Right ventricle myocardium inferior (tissue), 1 donor: ENCODE measurements around the gene BCL2. TPM values are rescaled to one million over a fixed set of nuclear protein-coding genes. Genes with fewer than 3 reads are reported as not detected.
"Not testable (repeated sequence)": the region's sequence is repeated elsewhere in the genome, so short reads cannot be mapped to it uniquely, and the experiment has no call there.

Experiments
- ATAC-seq: fragments of 200-7000 bp; cut with Tn5 transposase; one replicate; pipeline ENCODE4 v1.9.1; 2020; ENCODE audit warnings: mild to moderate bottlenecking, moderate library complexity
- DNase-seq: peaks from one replicate; pipeline ENCODE4 v3.0.0; 2021; ENCODE audit errors: missing footprints
- intact Hi-C: fragments of 100-400 bp; cut with DNase I; formaldehyde crosslinking; loops from one replicate; pipeline ENCODE4 v1.11.0; 2022
- long read RNA-seq: library from polyadenylated mRNA; unstranded; transcript quantifications from one replicate; pipeline ENCODE4 v2.0.0, GENCODE V29; 2021
- total RNA-seq: library from RNA; stranded (reverse); fragmentation: NEBNext Ultra II Directional; extraction: Animal tissue kit (Norgen Biotek cat#: 25700); gene quantifications from one replicate; pipeline ENCODE4 v1.2.1, GENCODE V29; 2021
- donor health status: DM: no; HTN: yes; CAD: no; lungs with severe emphysema.

The BCL2 gene
- total RNA-seq = 7.4 TPM
- long read RNA-seq, partial matches to known transcripts = 1 of 2 reads
- long read RNA-seq, other reads (novel, unspliced or antisense) = 1 of 2 reads

- intact Hi-C loops = loop anchor here (5.0 kb wide), 2 partner anchors 37 to 57 kb away; no protein-coding TSS in a partner anchor
- ATAC-seq = peak; percentile 38
- peak; percentile 70 for DNase-seq
Observed at GRCh38 chr18:63319383-63320122, at the start of gene BCL2. Gene BCL2 (minus strand): TSS chr18:63319769.

- intact Hi-C loops = loop anchor here (5.0 kb wide), 1 partner anchor 34 kb away; no protein-coding TSS in a partner anchor
- no peak for DNase-seq
Observed at GRCh38 chr18:63368611-63369010, 49.0 kb upstream of the BCL2 start.

GRCh38 chr18:63367053-63367953 lies 47.7 kb upstream of the BCL2 start, which contains the start of gene KDSR:
Gene KDSR (minus strand): TSS chr18:63367206. CDS start chr18:63367118, 88 bp downstream.
- intact Hi-C loops = loop anchor here (1.0 to 5.0 kb wide), 2 partner anchors 35 to 55 kb away; partner anchors contain the start of gene VPS4B
- DNase-seq = peak; percentile 97
- peak; percentile 98 for ATAC-seq

More at GRCh38 chr18:63368611-63369010, 49.0 kb upstream of the BCL2 start:
- no peak for ATAC-seq

- ATAC-seq = no peak
- DNase-seq = peak; percentile 72
- intact Hi-C loops = loop anchor here (1.0 to 5.0 kb wide), 2 partner anchors 36 to 56 kb away; partner anchors contain the start of gene VPS4B
Observed at GRCh38 chr18:63366213-63367052, 46.9 kb upstream of the BCL2 start.

- intact Hi-C loops = loop anchor here (5.0 kb wide), 1 partner anchor 36 kb away; no protein-coding TSS in a partner anchor
- no peak for DNase-seq
- ATAC-seq = no peak
Observed at GRCh38 chr18:63365876-63366212, 46.3 kb upstream of the BCL2 start.

GRCh38 chr18:63363951-63364350 lies 44.4 kb upstream of the BCL2 start:
- no peak for DNase-seq
- no peak for ATAC-seq
- intact Hi-C loops = no loop called here

GRCh38 chr18:63363420-63363819 lies 43.9 kb upstream of the BCL2 start:
- intact Hi-C loops, ATAC-seq: not testable (repeated sequence)

GRCh38 chr18:63356272-63356896 lies 36.8 kb upstream of the BCL2 start:
- no peak for ATAC-seq
- intact Hi-C loops = no loop called here
- no peak for DNase-seq

More at GRCh38 chr18:63363420-63363819, 43.9 kb upstream of the BCL2 start:
- not testable (repeated sequence) for DNase-seq

GRCh38 chr18:63350230-63350629 lies 30.7 kb upstream of the BCL2 start:
- intact Hi-C loops = no loop called here
- no peak for DNase-seq
- ATAC-seq = no peak

- ATAC-seq (no peak), DNase-seq (no peak)
- intact Hi-C loops = loop anchor here (1.0 kb wide), 1 partner anchor 18 kb away; no protein-coding TSS in a partner anchor
Observed at GRCh38 chr18:63348508-63349136, 29.1 kb upstream of the BCL2 start.

- intact Hi-C loops = no loop called here
- DNase-seq = no peak
- peak; percentile 40 for ATAC-seq
Observed at GRCh38 chr18:63346480-63347183, 27.1 kb upstream of the BCL2 start.

GRCh38 chr18:63346031-63346430 lies 26.5 kb upstream of the BCL2 start:
- peak; percentile 80 for ATAC-seq
- intact Hi-C loops = no loop called here
- no peak for DNase-seq

- ATAC-seq (no peak), DNase-seq (no peak)
- intact Hi-C loops = loop anchor here (2.0 kb wide), 1 partner anchor 94 kb away; no protein-coding TSS in a partner anchor
Observed at GRCh38 chr18:63344918-63345317, 25.3 kb upstream of the BCL2 start.

- DNase-seq (no peak), ATAC-seq (no peak)
- intact Hi-C loops = loop anchor here (2.0 kb wide), 1 partner anchor 95 kb away; no protein-coding TSS in a partner anchor
Observed at GRCh38 chr18:63344263-63344662, 24.7 kb upstream of the BCL2 start.

GRCh38 chr18:63342206-63342605 lies 22.6 kb upstream of the BCL2 start:
- intact Hi-C loops = no loop called here
- DNase-seq = no peak
- no peak for ATAC-seq

GRCh38 chr18:63339920-63340484 lies 20.4 kb upstream of the BCL2 start:
- DNase-seq (no peak), ATAC-seq (no peak)
- intact Hi-C loops = no loop called here
